Suprapubic skin (tissue), 4 donors: Measurements from ENCODE around the gene TBL1X.

Source experiments
- EP300 ChIP-seq: sonication (generic); formaldehyde crosslinking; IDR thresholded peaks from one replicate; pipeline ENCODE4 v1.6.1; 2017; ENCODE audit warnings: antibody characterized with exemption
- POLR2A ChIP-seq, 2 donors: fragments of 450-650 bp; IDR thresholded peaks; one replicate each; pipeline ENCODE4 v1.6.1; 2017; ENCODE audit warnings: antibody characterized with exemption in 2 of 2, mild to moderate bottlenecking in 2 of 2, moderate library complexity in 2 of 2
- POLR2AphosphoS5 ChIP-seq, 3 donors: sonication (generic); formaldehyde crosslinking; IDR thresholded peaks; one replicate each; pipeline ENCODE4 v1.6.1; 2017; ENCODE audit warnings: antibody characterized with exemption in 3 of 3
- TF ChIP-seq, protein P1 (sequence below), 2 donors: fragments of 200-600 bp in 1 of 2; fragments of 450-650 bp in 1 of 2; sonication (generic) in 1 of 2; IDR thresholded peaks; one replicate each; pipeline ENCODE4 v1.5.1; 2016 to 2019; ENCODE audit warnings: antibody characterized with exemption in 2 of 2, mild to moderate bottlenecking in 1 of 2, moderate library complexity in 1 of 2

DNA sequence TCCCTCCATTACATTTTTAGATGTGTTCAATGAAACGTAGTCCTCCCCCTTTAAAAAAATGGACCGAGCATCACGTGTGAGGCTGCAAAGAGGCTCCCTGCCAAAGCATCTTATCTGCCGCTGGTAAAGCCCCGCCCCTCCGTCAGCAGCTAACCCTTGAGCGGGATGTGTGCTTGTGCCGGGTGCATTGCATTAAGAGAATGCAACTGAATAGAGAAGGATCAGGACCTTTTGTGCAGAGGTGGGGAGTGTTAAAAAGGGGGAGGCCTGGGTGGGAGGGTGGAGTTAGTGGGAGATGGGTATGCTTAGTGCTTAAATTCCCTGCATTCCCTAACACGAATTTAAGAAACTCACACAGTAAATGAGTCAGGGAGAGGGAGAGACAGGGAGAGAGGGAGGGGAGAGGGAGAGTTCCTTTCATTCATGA lies 66.0 kb downstream of the TBL1X start:
- TF ChIP-seq, protein P1, sequence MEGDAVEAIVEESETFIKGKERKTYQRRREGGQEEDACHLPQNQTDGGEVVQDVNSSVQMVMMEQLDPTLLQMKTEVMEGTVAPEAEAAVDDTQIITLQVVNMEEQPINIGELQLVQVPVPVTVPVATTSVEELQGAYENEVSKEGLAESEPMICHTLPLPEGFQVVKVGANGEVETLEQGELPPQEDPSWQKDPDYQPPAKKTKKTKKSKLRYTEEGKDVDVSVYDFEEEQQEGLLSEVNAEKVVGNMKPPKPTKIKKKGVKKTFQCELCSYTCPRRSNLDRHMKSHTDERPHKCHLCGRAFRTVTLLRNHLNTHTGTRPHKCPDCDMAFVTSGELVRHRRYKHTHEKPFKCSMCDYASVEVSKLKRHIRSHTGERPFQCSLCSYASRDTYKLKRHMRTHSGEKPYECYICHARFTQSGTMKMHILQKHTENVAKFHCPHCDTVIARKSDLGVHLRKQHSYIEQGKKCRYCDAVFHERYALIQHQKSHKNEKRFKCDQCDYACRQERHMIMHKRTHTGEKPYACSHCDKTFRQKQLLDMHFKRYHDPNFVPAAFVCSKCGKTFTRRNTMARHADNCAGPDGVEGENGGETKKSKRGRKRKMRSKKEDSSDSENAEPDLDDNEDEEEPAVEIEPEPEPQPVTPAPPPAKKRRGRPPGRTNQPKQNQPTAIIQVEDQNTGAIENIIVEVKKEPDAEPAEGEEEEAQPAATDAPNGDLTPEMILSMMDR (IDR thresholded peaks at IDR 0.05): no peak
- no peak for TF ChIP-seq POLR2A (IDR thresholded peaks at IDR 0.05)
- TF ChIP-seq POLR2AphosphoS5 (IDR thresholded peaks at IDR 0.05): no peak
- TF ChIP-seq EP300: no peak
